Transverse colon (tissue), 4 donors: ENCODE measurements around the gene TOPORS.

Experiments
- CTCF ChIP-seq, 5 experiments: fragments of 200-600 bp in 3 of 5; fragments of 450-650 bp in 2 of 5; sonication (generic) in 3 of 5; IDR thresholded peaks; 1 replicate in 2 of 5; 2 replicates in 3 of 5; pipeline ENCODE4 v1.5.1; 2016 to 2017; ENCODE audit warnings: antibody characterized with exemption in 5 of 5, inconsistent platforms in 3 of 5, mild to moderate bottlenecking in 2 of 5, moderate library complexity in 1 of 5
- POLR2A ChIP-seq: fragments of 450-650 bp; IDR thresholded peaks from one replicate; pipeline ENCODE4 v1.6.1; 2016; ENCODE audit warnings: antibody characterized with exemption, mild to moderate bottlenecking, moderate library complexity
- POLR2AphosphoS5 ChIP-seq, 3 donors: sonication (generic); formaldehyde crosslinking; IDR thresholded peaks; one replicate each; pipeline ENCODE4 v1.6.1; 2016; ENCODE audit warnings: antibody characterized with exemption in 3 of 3

- no peak for TF ChIP-seq CTCF (IDR thresholded peaks at IDR 0.05)
- TF ChIP-seq POLR2A = no peak
- no peak for TF ChIP-seq POLR2AphosphoS5 (IDR thresholded peaks at IDR 0.05)
These were observed 6.1 kb upstream of the TOPORS start for GRCh38 chr9:32558408-32558934.
